HepG2 (cell line): ENCODE measurements around the gene CRKL. TPM values are rescaled to one million over a fixed set of nuclear protein-coding genes. Genes with fewer than 3 reads are reported as not detected.

ENCODE experiments used
- ATAC-seq: fragments of 200-7000 bp; cut with Tn5 transposase; 3 replicates; pipeline ENCODE4 v1.9.1; 2020; ENCODE audit warnings: mild to moderate bottlenecking, moderate library complexity
- BruUV-seq: library from RNA; stranded (reverse); fragments of 400-500 nt; replicated peaks from 2 replicates; lab custom pipeline; 2021; lab: Mats Ljungman, UMichigan
- CTCF ChIA-PET: fragments of 300-600 bp; formaldehyde crosslinking; extraction: SDS; loops from one replicate; lab custom pipeline; 2021; ENCODE audit warnings: low total read pairs, inconsistent platforms, low intra/inter-chr PET ratio; lab: Yijun Ruan, JAX
- POLR2A ChIA-PET: fragments of 350-600 bp; sonication (Branson Sonifier 250); formaldehyde crosslinking; loops from one replicate; lab custom pipeline; 2020; ENCODE audit warnings: antibody characterized with exemption, inconsistent platforms; lab: Yijun Ruan, JAX
- DNase-seq: peaks from one replicate; pipeline ENCODE4 v3.0.0-alpha.2; 2015; ENCODE audit warnings: low spot score
- FAIRE-seq: peaks from 3 replicates; lab custom pipeline; 2011; peaks lifted over from hg19 to GRCh38; lab: Jason Lieb, UNC
- H2AFZ ChIP-seq: one replicate; pipeline ENCODE4 v1.6.1; 2011; ENCODE audit warnings: low read length, inconsistent platforms
- H3K27ac ChIP-seq: fragments of 300-600 bp; 3 replicates; pipeline ENCODE4 v1.8.0; 2011; ENCODE audit warnings: mixed run types, mild to moderate bottlenecking, mixed read lengths, low read length, inconsistent platforms; ENCODE audit not compliant: insufficient read depth; ENCODE audit errors: extremely low read length
- H3K27me3 ChIP-seq, 2 experiments: fragments of 200-600 bp in 1 of 2; 2 replicates in 1 of 2; 3 replicates in 1 of 2; pipeline versions ENCODE4 v1.6.0 to v1.8.0; 2011; ENCODE audit warnings: low read length in 2 of 2, mild to moderate bottlenecking in 2 of 2, moderate library complexity in 2 of 2, inconsistent platforms in 1 of 2; ENCODE audit not compliant: insufficient read depth in 2 of 2, control insufficient read depth in 1 of 2
- H3K36me3 ChIP-seq, 2 experiments: fragments of 200-600 bp in 1 of 2; replicated peaks in 1 of 2; 2 replicates in 1 of 2; 3 replicates in 1 of 2; pipeline versions ENCODE4 v1.5.1 to v1.8.0; 2011; ENCODE audit warnings: low read length in 2 of 2, inconsistent platforms in 1 of 2; ENCODE audit not compliant: insufficient read depth in 2 of 2, control insufficient read depth in 1 of 2
- H3K4me1 ChIP-seq: 2 replicates; pipeline ENCODE4 v1.5.1; 2012; ENCODE audit warnings: low read length, inconsistent platforms; ENCODE audit not compliant: insufficient read depth
- H3K4me2 ChIP-seq: 2 replicates; pipeline ENCODE4 v1.6.0; 2011; ENCODE audit warnings: low read depth, low read length, inconsistent platforms
- H3K4me3 ChIP-seq, 3 experiments: fragments of 200-600 bp in 1 of 3; sonication (generic), shearing (Covaris generic) in 1 of 3; replicated peaks in 1 of 3; 2 replicates each; pipeline ENCODE4 v1.5.1; 2011 to 2016; ENCODE audit warnings: low read length in 3 of 3, inconsistent platforms in 2 of 3, low read depth in 2 of 3, mild to moderate bottlenecking in 2 of 3, control low read depth in 1 of 3, mixed read lengths in 1 of 3; ENCODE audit not compliant: insufficient read depth in 1 of 3
- H3K79me2 ChIP-seq: one replicate; pipeline ENCODE4 v1.6.1; 2011; ENCODE audit warnings: low read length, inconsistent platforms; ENCODE audit not compliant: insufficient read depth
- H3K9ac ChIP-seq: 2 replicates; pipeline ENCODE4 v1.6.0; 2011; ENCODE audit warnings: mild to moderate bottlenecking, low read depth, low read length, inconsistent platforms; ENCODE audit not compliant: insufficient read depth
- H3K9me3 ChIP-seq: 2 replicates; pipeline ENCODE4 v1.5.1; 2012; ENCODE audit warnings: mild to moderate bottlenecking, low read length
- H4K20me1 ChIP-seq: 2 replicates; pipeline ENCODE4 v1.6.0; 2011; ENCODE audit warnings: inconsistent platforms, mild to moderate bottlenecking, low read length, moderate library complexity; ENCODE audit not compliant: insufficient read depth
- ELF4 ChIP-seq: sonication (generic); formaldehyde crosslinking; IDR thresholded peaks from 2 replicates; pipeline ENCODE4 v1.5.0; 2020; ENCODE audit warnings: missing genetic modification reagents, mild to moderate bottlenecking, moderate library complexity, borderline replicate concordance
- ETS1 ChIP-seq: sonication (generic); formaldehyde crosslinking; IDR thresholded peaks from 2 replicates; pipeline ENCODE4 v1.4.0; 2020; ENCODE audit warnings: missing genetic modification reagents
- HDAC2 ChIP-seq: sonication (generic); formaldehyde crosslinking; IDR thresholded peaks from 2 replicates; pipeline ENCODE4 v1.4.0; 2020; ENCODE audit warnings: missing genetic modification reagents
- MATR3 ChIP-seq: sonication (generic); formaldehyde crosslinking; IDR thresholded peaks from 2 replicates; pipeline ENCODE4 v1.4.0; 2020; ENCODE audit warnings: missing genetic modification reagents
- NR2F6 ChIP-seq, 2 experiments: IDR thresholded peaks; 2 replicates each; pipeline ENCODE4 v1.6.1; 2016; ENCODE audit warnings: antibody characterized with exemption in 1 of 2, mild to moderate bottlenecking in 1 of 2
- SNAPC5 ChIP-seq: sonication (generic); formaldehyde crosslinking; IDR thresholded peaks from 2 replicates; pipeline ENCODE4 v1.8.1; 2023; ENCODE audit warnings: mild to moderate bottlenecking, missing genetic modification reagents, borderline replicate concordance
- STAT6 ChIP-seq: sonication (generic); formaldehyde crosslinking; IDR thresholded peaks from 2 replicates; pipeline ENCODE4 v1.4.0; 2020; ENCODE audit warnings: missing genetic modification reagents, mild to moderate bottlenecking, borderline replicate concordance
- ZNF484 ChIP-seq: sonication (generic); formaldehyde crosslinking; IDR thresholded peaks from 2 replicates; pipeline ENCODE4 v1.5.1; 2020; ENCODE audit warnings: mild to moderate bottlenecking, low read depth, missing genetic modification reagents, borderline replicate concordance
- WGBS: methylation state at CpG from one replicate; pipeline ENCODE4 v1.1.6; 2017; ENCODE audit warnings: low lambda C conversion rate; 5-methylcytosine and 5-hydroxymethylcytosine counted together
- in situ Hi-C: cut with HindIII; loops from 2 replicates; pipeline ENCODE4 v1.10.0; 2017; ENCODE audit warnings: low pct_unique_long_range_greater_than_20kb; ENCODE audit not compliant: extremely low pct_ligation_motif_present
- intact Hi-C: fragments of 100-400 bp; cut with micrococcal nuclease; formaldehyde crosslinking; loops from one replicate; pipeline ENCODE4 v1.10.0; 2022; ENCODE audit not compliant: unreplicated experiment
- polyA plus RNA-seq, 8 experiments: library from polyadenylated mRNA; depleted of rRNA in 3 of 8; stranded (reverse) in 7 of 8; unstranded in 1 of 8; fragments of >200 nt; fragmentation: Illumina TruSeq in 4 of 8; extraction: Trizol in 4 of 8; gene quantifications; 2 replicates each; pipeline versions ENCODE4 v1.2.1 to v1.2.3, GENCODE V29; 2011 to 2016; ENCODE audit warnings: low read depth in 4 of 8, missing spikeins in 1 of 8, mixed read lengths in 1 of 8; ENCODE audit not compliant: insufficient read depth in 1 of 8
- total RNA-seq, 5 experiments: library from RNA; depleted of rRNA; stranded (reverse); fragments of >200 nt; fragmentation: Illumina TruSeq; extraction: Trizol; gene quantifications; 2 replicates each; pipeline ENCODE4 v1.2.3, GENCODE V29; 2016; ENCODE audit warnings: low read depth in 1 of 5

Gene CRKL
- total and polyA plus RNA-seq, 2 of the 13 experiments (the other 11 are each of a cell fraction or from before 2014, with no cell fraction given) = 37.4 to 60.6 TPM

GRCh38 chr22:20881231-20881630 is 36.0 kb upstream of the CRKL start (continued):
- no peak for TF ChIP-seq STAT6
- TF ChIP-seq HDAC2 (CRISPR knock-in tag) = no peak
- no peak for TF ChIP-seq ETS1 (CRISPR knock-in tag)
- no peak for TF ChIP-seq MATR3
- TF ChIP-seq ELF4 (CRISPR knock-in tag) = no peak
- no peak for TF ChIP-seq ZNF484 (CRISPR knock-in tag)
- no peak for TF ChIP-seq NR2F6 (IDR thresholded peaks at IDR 0.05)
- no peak for TF ChIP-seq NR2F6 (CRISPR knock-in tag; IDR thresholded peaks at IDR 0.05)

- no peak for FAIRE-seq
- CTCF ChIA-PET = no interaction called here
- no peak for TF ChIP-seq SNAPC5 (CRISPR knock-in tag)
These were observed 35.1 kb upstream of the CRKL start for GRCh38 chr22:20881869-20882815.

More at GRCh38 chr22:20881869-20882815, 35.1 kb upstream of the CRKL start:
- Histone ChIP-seq H3K4me3 (no peak overlapping the region), H3K79me2 (no peaks in the 10 kb centered on the region), H3K4me1 (peaks cover 30% of the 10 kb centered on the region), H3K27ac (no peak overlapping the region), H4K20me1 (no peaks in the 10 kb centered on the region), H2AFZ (no peak overlapping the region), H3K9me3 (no peaks in the 10 kb centered on the region), H3K4me2 (no peak overlapping the region), H3K27me3 (no peaks in the 10 kb centered on the region), H3K9ac (no peak overlapping the region), H3K36me3 (peaks cover 9 to 38% of the 10 kb centered on the region in 2 experiments; a peak in 4 of 5 replicates)
- in situ Hi-C loops (no loop called here), intact Hi-C loops (no loop called here)
- no TSS peak for BruUV-seq
- no peak for ATAC-seq
- WGBS = 91% methylated on average over 9 of the region's 9 CpGs
- POLR2A ChIA-PET = no interaction called here
- no peak for DNase-seq
